Subcutaneous abdominal adipose tissue (tissue), 5 donors: ENCODE results near the gene BICRAL.

Experiments used
- H3K27ac ChIP-seq: one replicate; pipeline ENCODE4 v1.7.0; 2013; ENCODE audit warnings: low read depth, mild to moderate bottlenecking, inconsistent platforms, low read length, moderate library complexity
- H3K27me3 ChIP-seq, 5 donors: one replicate each; pipeline ENCODE4 v1.7.0; 2013; ENCODE audit warnings: low read length in 5 of 5, inconsistent platforms in 1 of 5; ENCODE audit not compliant: control insufficient read depth in 5 of 5, insufficient read depth in 4 of 5
- H3K36me3 ChIP-seq, 5 donors: one replicate each; pipeline ENCODE4 v1.7.0; 2013; ENCODE audit warnings: low read length in 5 of 5; ENCODE audit not compliant: control insufficient read depth in 5 of 5, insufficient read depth in 5 of 5
- H3K4me1 ChIP-seq, 5 donors: one replicate each; pipeline ENCODE4 v1.7.0; 2013; ENCODE audit warnings: low read length in 5 of 5, mild to moderate bottlenecking in 3 of 5, moderate library complexity in 1 of 5; ENCODE audit not compliant: control insufficient read depth in 5 of 5, insufficient read depth in 5 of 5
- H3K4me3 ChIP-seq, 5 donors: one replicate each; pipeline ENCODE4 v1.7.0; 2013; ENCODE audit warnings: low read length in 5 of 5, low read depth in 1 of 5
- H3K9ac ChIP-seq, 5 donors: one replicate each; pipeline ENCODE4 v1.7.0; 2013; ENCODE audit warnings: low read length in 5 of 5, mild to moderate bottlenecking in 4 of 5, moderate library complexity in 3 of 5
- H3K9me3 ChIP-seq, 5 donors: one replicate each; pipeline ENCODE4 v1.7.0; 2013; ENCODE audit warnings: low read length in 5 of 5; ENCODE audit not compliant: control insufficient read depth in 5 of 5
- donor health status: healthy.
- donor health status: healthy.
- donor health status: healthy.
- donor health status: healthy.
- donor health status: healthy.

Gene BICRAL

GRCh38 chr6:42746463-42747391 is 35.1 kb upstream of the BICRAL start:
- peak overlapping the region; percentile 53 to 90 (median 86) for H3K9ac ChIP-seq
- H3K36me3 ChIP-seq: no peaks in the 10 kb centered on the region
- H3K9me3 ChIP-seq: no peaks in the 10 kb centered on the region
- H3K27ac ChIP-seq: peak overlapping the region; percentile 81
- peak overlapping the region; percentile 72 to 100 (median 88) for H3K4me3 ChIP-seq
- H3K4me1 ChIP-seq: peaks cover 4 to 40% (median 33%) of the 10 kb centered on the region in 5 donors
- H3K27me3 ChIP-seq: no peaks in the 10 kb centered on the region

- peak overlapping the region in 3 of 5 donors; percentile 29 to 100 (median 88) for H3K4me3 ChIP-seq
- no peaks in the 10 kb centered on the region for H3K27me3 ChIP-seq
- H3K27ac ChIP-seq: peak overlapping the region; percentile 81
- peak overlapping the region in 2 of 5 donors; percentile 12 to 46 for H3K9ac ChIP-seq
- no peaks in the 10 kb centered on the region for H3K9me3 ChIP-seq
- H3K36me3 ChIP-seq: no peaks in the 10 kb centered on the region
- peaks cover 4 to 39% (median 33%) of the 10 kb centered on the region in 5 donors for H3K4me1 ChIP-seq
These were observed 33.5 kb upstream of the BICRAL start for GRCh38 chr6:42748203-42748898.

DNA sequence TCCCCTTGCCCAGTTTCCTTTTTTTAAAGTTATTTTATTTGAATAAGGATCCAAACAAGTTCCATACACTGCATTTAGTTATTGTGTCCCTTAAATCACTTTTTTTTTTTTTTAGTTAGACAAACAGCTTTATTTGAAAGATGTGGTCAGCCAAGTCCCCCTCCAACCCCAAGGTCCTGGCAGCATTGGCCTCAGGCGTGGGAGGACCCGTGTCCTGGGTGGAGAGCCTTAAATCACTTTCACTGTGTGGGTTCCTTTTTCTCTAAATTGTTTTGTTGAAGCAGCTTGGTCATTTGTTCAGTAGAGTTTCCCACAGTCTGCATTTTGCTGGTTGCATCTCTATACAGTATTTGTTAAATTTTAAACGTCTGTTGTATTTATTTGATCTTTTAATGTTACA is 30.8 kb upstream of the BICRAL start:
- no peaks in the 10 kb centered on the region for H3K9me3 ChIP-seq
- H3K4me1 ChIP-seq: peaks cover 0 to 18% (median 15%) of the 10 kb centered on the region in 5 donors
- no peaks in the 10 kb centered on the region for H3K27me3 ChIP-seq
- H3K36me3 ChIP-seq: no peaks in the 10 kb centered on the region
- no peak overlapping the region for H3K4me3 ChIP-seq
- H3K27ac ChIP-seq: no peak overlapping the region
- H3K9ac ChIP-seq: no peak overlapping the region

GRCh38 chr6:42754759-42755158 is 27.1 kb upstream of the BICRAL start:
- Histone ChIP-seq H3K9ac (no peak overlapping the region), H3K9me3 (no peaks in the 10 kb centered on the region), H3K36me3 (peaks cover 0 to 12% (median 5%) of the 10 kb centered on the region in 5 donors), H3K4me1 (no peaks in the 10 kb centered on the region), H3K27ac (no peak overlapping the region), H3K4me3 (no peak overlapping the region), H3K27me3 (no peaks in the 10 kb centered on the region)

GRCh38 chr6:42756722-42757121 is 25.1 kb upstream of the BICRAL start:
- H3K9ac ChIP-seq: no peak overlapping the region
- peaks cover 0 to 14% (median 5%) of the 10 kb centered on the region in 5 donors for H3K36me3 ChIP-seq
- H3K27me3 ChIP-seq: no peaks in the 10 kb centered on the region

DNA sequence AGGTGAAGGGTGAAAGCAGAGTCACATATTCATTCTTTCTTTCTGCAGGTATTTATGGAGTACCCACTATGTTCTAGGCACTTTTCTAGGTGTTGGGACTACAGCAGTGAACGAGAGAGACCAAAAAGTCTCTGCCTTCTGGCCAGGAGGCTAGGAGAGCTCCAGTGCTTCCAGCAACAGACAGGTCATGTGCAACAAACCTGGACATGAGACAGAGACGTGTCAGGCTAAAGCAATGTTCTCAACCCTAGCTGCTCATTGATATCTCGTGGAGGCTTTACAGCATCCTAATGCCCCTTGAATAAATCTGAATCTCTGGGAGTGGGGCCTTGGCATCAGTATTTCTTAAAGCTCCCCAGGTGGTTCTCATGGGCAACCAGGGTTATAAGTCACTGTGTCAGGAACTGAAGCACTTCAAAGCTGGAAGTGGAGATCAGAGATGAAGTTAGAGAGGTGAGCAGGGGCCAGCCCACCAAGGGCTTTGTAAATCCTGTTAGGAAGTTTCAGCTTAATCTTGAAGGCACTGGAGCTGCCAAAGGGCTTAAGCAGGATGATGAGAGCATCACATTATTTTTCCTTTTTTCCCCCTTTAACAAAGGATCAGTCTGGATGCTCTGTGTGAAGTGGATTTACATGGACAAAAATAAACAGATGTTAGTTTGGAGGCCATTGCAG is 23.0 kb upstream of the BICRAL start:
- Histone ChIP-seq H3K4me1 (peaks cover 0 to 2% (median 0%) of the 10 kb centered on the region in 5 donors), H3K36me3 (peaks cover 0 to 14% (median 5%) of the 10 kb centered on the region in 5 donors), H3K27me3 (no peaks in the 10 kb centered on the region), H3K9ac (no peak overlapping the region), H3K4me3 (no peak overlapping the region), H3K9me3 (no peaks in the 10 kb centered on the region), H3K27ac (no peak overlapping the region)

More at GRCh38 chr6:42756722-42757121, 25.1 kb upstream of the BICRAL start:
- Histone ChIP-seq H3K4me3 (no peak overlapping the region), H3K9me3 (no peaks in the 10 kb centered on the region), H3K4me1 (no peaks in the 10 kb centered on the region), H3K27ac (no peak overlapping the region)

GRCh38 chr6:42761287-42762067 is 20.4 kb upstream of the BICRAL start:
- Histone ChIP-seq H3K36me3 (peaks cover 0 to 14% (median 5%) of the 10 kb centered on the region in 5 donors), H3K27me3 (no peaks in the 10 kb centered on the region), H3K4me3 (no peak overlapping the region), H3K4me1 (peaks cover 0 to 11% (median 4%) of the 10 kb centered on the region in 5 donors), H3K27ac (no peak overlapping the region), H3K9me3 (no peaks in the 10 kb centered on the region), H3K9ac (no peak overlapping the region)

DNA sequence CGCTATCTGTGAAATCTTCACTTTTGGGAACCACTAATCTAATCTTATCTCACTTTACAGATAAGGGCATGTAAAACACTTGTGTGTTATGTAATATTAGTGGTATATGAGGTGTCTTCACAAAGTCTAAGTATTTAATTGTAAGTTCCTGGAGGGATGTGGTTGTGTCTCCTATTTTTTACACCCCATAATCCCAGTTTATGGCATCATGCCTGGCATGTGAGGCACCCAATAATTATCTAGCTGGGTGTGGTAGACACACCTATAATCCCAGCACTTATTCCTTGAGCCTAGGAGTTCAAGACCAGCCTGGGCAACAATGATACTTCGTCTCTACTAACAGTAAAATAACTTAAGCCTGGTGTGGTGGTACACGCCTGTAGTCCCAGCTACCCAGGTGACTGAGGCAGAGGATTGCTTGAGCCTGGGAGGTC is 19.4 kb upstream of the BICRAL start:
- Histone ChIP-seq H3K9ac (no peak overlapping the region), H3K27ac (no peak overlapping the region), H3K27me3 (no peaks in the 10 kb centered on the region), H3K4me3 (no peak overlapping the region), H3K36me3 (peaks cover 0 to 14% (median 5%) of the 10 kb centered on the region in 5 donors), H3K9me3 (no peaks in the 10 kb centered on the region), H3K4me1 (peaks cover 0 to 14% (median 6%) of the 10 kb centered on the region in 5 donors)

GRCh38 chr6:42762950-42763349 is 18.9 kb upstream of the BICRAL start:
- H3K27me3 ChIP-seq: no peaks in the 10 kb centered on the region
- H3K27ac ChIP-seq: no peak overlapping the region
- no peaks in the 10 kb centered on the region for H3K9me3 ChIP-seq
- peaks cover 0 to 19% (median 11%) of the 10 kb centered on the region in 5 donors for H3K4me1 ChIP-seq
- H3K36me3 ChIP-seq: peaks cover 0 to 13% (median 5%) of the 10 kb centered on the region in 5 donors
- no peak overlapping the region for H3K4me3 ChIP-seq
- no peak overlapping the region for H3K9ac ChIP-seq
